GM03348 (cell line): ENCODE results near the gene ENPP3.
"Not testable (repeated sequence)": the region's sequence is repeated elsewhere in the genome, so short reads cannot be mapped to it uniquely, and the experiment has no call there.

Source experiments
- DNase-seq: peaks from one replicate; pipeline ENCODE4 v3.0.0; 2012; ENCODE audit warnings: low spot score

Gene ENPP3

DNA sequence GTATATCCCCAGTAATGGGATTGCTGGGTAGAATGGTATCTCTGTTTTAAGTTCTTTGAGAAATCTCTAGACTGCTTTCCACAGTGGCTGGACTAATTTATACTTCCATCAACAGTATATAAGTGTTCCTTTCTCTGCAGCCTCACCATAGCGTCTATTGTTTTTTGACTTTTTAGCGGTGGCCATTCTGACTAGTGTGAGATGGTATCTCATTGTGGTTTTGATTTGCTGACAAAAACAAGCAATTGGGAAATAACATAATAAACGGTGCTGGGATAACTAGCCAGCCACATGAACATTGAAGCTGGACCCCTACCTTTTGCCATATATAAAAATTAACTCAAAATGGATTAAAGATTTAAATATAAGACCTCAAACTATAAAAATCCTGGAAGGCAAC is 49.9 kb downstream of the ENPP3 start:
- no peak for DNase-seq

DNA sequence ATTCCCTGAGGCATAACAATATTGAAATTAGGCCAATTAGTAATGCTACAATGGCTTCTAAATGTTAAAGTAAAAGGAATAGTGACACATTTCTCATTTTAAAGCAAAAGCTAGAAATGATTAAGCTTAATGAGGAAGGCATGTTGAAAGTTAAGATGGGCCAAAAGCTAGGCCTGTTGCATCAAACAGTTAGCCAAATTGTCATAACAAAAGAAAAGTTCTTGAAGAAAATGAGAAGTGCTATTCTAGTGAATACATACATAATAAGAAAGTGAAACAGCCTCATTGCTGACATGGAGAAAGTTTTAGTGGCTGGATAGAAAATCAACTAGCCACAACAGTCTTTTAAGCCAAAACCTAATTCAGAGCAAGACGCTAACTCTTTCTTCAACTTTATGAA is 51.2 kb downstream of the ENPP3 start:
- DNase-seq: no peak

DNA sequence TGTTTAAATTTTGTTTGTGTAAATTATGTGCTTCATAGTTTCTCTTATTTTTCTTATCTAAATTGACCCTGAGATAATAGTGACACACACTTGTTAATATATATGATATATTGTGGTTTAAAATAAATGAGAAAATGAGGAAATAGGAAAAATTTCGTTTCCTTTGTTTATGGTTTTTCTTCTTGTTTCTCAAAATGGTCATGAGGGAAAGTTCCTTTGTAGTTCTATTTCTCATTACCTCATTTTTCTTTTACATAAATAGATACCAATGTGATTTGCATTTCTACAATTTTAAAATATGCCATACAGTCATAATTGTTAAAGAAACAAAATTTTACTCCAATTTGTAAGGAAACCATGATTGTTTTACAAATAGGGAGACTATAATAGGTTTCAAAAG is 54.9 kb downstream of the ENPP3 start:
- no peak for DNase-seq

DNA sequence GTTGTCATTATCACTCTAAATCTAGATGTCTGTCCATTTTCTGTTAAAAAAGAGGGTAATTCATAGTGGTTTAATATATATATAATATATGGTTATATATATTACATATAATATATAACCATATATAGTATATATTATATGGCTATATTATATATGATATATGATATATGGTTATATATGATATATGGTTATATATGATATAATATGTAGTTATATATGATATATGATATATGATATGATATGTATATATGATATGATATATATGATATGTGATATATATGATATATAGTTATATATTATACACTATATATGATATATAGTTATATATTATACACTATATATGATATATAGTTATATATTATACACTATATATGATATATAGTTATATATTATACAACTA is 55.5 kb downstream of the ENPP3 start:
- DNase-seq: no peak

DNA sequence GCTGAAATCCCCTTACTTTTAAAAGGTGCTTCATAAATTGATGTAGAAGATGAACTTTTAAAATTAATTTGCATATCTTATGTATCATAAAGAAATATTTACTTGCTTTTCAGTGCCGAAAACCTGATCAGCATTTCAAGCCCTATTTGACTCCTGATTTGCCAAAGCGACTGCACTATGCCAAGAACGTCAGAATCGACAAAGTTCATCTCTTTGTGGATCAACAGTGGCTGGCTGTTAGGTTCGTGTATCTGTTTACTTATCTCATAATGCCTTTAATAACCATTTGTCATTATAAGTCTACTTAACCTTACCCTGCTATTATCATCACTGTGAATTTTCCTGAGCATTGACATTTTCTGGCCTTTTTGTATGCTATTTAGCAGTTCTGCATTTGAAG is 56.3 kb downstream of the ENPP3 start:
- DNase-seq: no peak

DNA sequence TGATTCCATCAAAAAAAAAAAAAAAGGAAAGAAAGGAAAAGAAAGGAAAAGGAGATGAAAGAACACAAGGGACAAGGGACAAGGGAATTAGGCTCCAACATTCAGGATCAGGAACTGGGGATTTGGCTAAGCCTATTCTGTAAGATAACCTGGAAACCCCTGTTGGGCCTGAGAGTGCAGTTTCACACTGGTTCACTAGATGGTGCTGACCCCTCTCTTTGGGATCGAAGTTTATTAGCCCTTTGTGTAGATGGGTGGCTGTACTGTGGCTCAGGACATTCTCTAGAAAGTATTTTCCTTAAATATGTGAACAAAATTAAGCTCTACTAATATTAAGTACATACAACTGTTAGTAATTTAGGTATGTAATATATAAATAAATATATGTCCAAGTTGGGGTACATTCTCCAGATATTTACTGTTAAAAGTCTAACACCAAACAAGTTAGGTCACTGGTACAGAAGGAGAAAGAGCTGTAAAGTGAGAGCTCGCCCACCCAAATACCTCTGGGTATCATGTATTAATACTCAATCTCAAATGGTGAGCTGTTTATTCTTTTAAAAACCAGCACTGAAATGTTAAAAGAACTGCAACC is 57.8 kb downstream of the ENPP3 start:
- peak; percentile 86 for DNase-seq

DNA sequence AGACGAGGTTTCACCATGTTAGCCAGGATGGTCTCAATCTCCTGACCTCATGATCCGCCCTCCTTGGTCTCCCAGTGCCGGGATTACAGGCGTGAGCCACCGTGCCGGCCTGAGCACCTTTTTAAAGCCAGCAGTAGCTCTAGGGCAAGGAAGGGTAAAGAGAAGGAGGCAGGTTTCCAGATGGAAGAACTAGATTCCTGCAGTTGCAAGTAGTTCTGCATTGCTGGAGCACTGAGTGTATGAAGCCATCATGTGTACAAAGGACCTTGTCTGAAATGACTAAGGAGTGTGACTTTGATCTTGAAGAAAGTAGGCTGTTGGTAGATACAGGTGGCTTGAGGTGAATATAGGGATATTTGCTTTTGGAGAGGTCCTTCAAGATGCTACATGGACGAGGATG is 59.9 kb downstream of the ENPP3 start:
- DNase-seq: no peak

DNA sequence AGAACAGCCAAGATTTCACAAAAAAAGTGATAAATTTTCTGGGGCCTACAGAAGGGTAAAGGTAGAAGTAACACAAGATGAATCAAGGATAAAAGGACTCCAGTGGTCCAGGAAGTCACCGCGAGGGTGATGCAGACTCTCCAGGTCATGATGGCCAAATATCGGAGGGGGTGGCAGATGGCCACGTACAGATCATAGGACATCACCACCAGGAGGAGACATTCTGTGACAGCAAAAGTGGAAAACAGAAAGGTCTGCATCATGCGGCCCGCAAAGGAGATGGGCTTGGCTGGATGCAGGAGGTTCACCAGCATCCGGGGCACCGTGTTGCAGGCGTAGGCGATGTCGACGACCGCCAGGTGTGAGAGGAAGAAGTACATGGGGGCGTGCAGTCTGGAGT is 63.7 kb downstream of the ENPP3 start:
- not testable (repeated sequence) for DNase-seq

DNA sequence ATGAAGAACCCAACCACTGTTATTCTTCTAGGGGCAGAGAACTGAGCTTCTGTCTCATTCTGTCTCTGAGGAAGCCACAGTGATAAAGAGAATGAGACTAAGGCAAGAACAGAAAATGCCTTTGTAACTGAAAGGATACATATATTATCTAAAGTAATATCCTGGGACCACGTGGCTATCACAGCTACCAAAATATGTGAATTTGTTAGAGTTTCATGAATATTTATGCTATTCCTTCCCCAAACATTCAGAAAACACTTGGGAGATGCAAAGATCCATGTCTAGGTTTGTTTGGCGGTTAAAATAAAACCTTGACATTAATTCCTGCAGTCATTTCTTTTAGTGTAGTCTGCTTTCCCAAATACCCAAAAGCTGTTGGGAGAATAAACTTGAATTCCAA is 66.8 kb downstream of the ENPP3 start:
- not testable (repeated sequence) for DNase-seq

DNA sequence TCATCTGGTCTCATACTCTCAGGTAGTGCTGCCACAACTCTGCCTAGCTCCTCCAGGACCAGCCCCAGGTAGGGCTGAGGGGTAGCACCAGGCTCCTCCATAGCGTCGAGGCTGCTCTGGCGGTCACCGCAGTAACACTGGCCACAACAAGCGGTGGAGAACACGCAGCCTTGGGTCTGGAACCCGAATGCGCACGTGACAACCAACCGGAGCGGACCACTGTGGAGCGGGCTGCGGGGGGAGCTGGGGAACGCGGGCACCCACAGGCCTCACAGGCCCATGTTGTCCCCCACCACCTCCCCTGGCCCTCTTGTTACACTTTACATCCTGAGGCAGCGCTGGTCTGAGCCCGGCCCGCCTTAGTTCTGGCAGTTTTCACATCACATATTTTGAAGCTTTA is 73.8 kb downstream of the ENPP3 start, which contains the start of gene CTAGE9:
CTAGE9 (minus strand) TSS at position 101 of the 400 bp plus-strand sequence; CDS start at position 101, 0 bp downstream.
- not testable (repeated sequence) for DNase-seq

DNA sequence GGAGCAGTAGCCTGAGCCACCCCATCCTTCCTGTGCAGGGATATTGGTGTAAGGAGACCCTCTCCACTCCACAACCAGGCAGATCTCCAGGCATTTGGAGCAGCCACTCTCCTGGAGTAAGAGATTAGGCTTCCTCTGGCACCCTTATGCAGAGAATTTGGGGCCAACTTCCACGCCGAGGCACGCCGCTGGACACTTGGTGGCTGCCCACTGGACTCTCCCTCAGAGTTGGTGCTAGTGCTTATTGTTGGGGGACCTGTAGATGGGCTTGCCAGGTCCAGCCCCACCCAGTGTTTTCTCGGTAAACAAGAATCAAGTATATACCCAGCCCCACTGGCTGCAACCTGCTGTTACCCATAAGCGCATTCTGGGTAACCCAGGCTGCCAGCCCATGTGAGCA is 78.5 kb downstream of the ENPP3 start:
- DNase-seq: not testable (repeated sequence)

DNA sequence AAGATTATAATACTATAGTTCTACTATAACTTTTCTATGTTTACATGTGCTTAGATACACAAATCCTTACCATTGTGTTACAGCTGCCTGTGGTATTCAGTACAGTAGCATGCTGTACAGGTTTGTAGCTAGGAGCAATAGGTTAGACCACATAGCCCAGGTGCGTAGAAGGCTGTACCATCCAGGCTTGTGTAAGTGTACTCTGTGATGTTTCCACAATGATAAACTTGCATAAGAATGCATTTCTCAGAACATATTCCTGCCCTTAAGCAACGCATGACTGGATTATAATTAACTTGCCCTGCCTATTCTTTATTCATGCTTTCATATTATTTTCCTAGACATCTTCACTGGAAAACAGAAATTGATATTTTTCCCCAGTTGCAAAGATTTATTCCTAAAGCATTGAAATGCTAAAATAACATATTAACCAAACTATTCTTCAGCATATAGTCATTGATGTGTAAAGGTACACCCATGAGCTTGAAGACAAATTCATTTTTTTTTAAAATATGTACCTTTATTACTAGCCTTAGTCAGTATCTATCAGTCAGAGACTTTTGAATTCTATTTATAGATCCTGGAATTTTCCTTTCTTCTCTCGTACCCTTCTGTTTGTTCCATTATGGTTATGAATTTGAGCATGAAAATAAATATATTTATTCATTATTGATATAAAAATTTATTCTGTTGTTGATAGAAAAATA is 80.9 kb downstream of the ENPP3 start:
- DNase-seq: no peak

DNA sequence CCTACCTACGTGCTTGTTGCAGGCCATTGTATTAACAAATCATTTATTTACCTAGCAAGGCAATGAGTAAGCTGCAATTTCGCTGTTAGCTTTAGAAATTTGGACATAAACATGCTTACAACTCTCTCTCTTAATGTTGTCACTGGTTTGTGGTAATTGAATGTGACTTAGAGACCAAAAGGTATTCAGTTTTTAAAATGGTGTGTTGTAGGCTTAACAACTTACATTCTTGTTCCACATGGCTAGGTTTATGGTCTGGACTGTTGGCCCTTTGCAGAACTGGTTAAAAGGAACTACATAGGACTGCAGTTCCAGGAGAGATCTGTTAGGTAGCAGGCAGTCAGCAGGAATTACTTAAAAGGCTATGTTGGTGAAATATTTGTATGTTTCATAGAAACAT is 84.1 kb downstream of the ENPP3 start:
- DNase-seq: no peak

DNA sequence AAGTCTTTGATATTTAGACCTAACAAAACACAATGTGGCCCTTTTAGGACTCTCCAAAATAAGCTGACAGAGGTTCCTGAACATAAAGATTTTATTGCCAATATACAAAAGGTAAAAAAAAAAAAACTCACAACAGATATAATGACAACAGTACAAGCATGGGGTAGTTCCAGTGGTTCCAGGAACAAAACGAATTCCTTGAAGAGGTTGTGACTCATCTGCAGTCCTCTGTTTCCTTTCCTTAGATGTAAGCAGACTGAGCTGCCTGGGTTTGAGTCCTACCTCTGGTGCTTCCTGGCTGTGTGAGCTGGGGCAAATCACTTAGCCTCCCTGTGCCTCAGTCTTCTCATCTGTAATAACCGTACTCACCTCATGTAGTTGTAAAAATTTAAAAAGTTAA is 87.0 kb downstream of the ENPP3 start:
- DNase-seq: no peak

DNA sequence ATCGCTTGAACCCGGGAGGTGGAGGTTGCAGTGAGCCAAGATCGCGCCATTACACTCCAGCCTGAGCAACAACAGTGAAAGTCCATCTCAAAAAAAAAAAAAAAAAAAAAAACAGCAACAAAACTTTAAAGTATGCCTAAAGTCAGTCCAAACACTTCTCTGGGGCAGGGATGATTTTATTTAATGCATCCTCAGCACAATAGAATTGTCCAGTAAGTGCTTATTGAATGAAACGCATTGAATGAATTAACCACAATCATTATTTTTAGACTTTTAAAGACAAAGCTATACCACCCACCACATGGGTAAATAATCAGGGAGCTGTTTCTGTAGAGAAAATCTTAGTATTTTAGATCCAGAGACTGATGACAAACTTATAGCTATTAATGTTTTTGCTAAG is 90.4 kb downstream of the ENPP3 start:
- no peak for DNase-seq

DNA sequence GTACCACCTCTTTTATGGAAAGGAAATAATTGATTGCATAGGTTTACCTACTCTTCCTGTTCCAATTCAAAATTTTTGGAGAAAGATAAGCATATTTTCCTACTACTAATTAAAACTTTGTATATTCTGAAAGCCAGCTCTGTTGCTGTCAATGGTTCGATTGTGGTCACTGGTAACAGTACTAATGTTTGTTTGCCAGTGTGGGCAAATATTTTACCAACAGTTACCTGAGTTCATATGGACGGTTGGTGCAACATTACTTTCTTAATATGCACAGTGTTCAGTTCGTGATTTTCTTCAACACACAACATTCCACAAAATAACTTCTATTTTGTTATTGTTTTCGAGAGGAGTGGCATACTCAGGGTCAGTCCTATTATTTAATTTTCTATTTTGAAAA is 90.8 kb downstream of the ENPP3 start:
- no peak for DNase-seq

DNA sequence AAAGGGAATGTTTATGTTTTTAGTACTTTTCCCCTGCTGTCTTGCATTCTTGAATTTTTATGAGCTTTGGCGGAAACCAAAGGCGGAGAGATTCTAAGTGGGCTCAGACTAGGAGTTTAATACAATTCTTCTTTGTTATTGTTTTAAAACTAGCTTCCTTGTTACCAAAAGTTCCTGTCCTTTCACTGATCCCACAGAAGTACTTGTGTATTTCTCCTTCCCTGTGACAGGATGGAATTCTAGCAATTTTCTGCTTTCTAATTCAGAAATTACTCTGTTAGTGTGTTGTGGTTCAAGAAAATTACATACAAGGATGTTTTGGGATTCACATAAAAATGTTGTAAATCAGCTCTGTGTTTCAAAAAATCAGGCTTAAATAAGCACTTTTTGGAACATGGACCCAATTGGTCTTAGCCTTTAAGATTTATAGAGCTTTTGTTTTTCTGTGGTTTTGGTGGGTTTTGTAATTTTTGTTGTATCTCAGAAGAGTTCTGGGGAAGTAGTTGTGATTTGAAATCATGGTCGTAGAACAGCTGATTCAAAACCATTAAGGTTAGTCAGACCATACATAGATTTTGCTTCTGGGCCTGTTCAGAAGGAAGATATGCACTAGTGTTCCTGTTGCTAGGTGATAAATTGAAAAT is 91.3 kb downstream of the ENPP3 start:
- DNase-seq: peak; percentile 16

DNA sequence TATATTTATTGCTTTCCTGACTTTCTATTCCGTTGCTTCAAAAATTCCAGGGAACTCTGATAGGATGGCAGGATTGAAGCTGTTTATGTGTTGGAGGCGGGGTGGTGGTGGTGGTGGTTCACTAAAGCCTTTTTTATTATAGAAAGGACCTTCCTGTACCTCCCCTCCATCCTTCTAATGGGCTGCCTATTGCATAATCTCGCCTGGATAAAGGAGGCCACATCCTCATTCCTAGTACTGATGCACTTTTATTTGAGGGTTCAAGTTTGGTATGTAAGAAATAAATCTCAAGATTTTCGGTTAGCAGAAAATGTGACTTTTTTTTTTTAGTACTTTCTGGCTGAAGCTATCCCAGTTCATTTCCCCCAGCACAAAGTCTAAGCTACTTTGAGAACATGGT is 92.4 kb downstream of the ENPP3 start:
- peak; percentile 31 for DNase-seq

DNA sequence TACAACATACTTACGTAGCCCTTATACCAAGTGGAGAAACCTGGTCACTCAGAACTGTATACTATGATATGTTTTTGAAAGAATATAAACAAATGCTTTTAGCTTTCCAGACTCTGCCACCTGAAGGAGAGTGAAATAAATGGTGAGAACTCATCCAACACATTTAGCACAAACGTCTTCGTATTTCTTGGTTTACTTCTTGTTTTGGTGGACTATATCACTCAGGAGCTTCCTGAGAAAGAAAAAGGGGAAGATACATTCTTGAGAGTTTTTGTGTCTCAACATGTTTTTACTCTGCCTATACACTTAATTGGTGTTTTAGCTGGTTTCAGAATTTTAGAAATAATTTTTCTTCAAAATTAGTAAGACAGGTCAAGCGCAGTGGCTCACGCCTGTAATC is 93.2 kb downstream of the ENPP3 start:
- no peak for DNase-seq

DNA sequence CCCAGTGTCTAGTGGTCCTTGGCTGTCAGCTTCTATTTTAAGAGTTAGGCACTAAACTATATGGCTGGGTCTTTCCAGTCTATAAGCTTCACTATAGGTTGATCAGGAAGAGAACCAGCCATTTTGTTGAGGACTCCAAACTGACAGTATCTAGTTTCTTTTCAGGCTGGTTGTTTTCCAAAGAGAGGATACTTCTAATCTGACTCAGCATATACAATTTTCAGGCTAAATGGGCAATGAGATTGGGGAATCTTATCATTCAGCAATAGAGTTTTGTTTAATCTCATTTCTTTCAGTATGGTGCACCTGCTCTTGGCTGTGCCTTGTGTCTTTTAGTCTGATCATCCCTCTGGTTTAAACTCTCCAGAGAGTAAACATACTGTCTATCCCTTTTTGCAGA is 94.1 kb downstream of the ENPP3 start:
- DNase-seq: no peak

DNA sequence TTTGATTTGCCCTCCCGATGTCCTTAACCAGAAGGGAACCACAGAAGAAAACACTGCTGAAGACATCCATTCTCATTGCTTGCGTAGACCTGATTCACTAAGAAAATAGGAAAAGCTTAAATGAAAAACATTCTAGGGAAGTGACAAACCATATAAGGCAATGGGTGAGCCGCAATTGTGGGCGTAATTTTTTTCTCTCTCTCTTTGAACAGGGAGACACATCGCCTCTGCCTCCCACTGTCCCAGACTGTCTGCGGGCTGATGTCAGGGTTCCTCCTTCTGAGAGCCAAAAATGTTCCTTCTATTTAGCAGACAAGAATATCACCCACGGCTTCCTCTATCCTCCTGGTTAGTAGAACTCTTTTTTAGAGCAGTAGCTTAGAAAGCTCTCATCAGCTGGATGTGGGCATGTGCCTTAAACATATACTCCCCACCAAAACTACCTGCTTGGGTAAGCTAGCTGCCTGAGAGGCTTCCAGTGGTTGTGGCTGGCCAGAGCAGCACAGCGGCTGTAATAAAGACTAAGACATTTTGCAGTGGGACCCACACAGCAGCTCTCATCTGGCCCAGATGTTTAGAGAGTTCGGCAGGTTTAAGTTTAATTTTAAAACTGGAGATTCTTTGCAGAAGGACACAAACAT is 96.4 kb downstream of the ENPP3 start:
- peak; percentile 78 for DNase-seq

DNA sequence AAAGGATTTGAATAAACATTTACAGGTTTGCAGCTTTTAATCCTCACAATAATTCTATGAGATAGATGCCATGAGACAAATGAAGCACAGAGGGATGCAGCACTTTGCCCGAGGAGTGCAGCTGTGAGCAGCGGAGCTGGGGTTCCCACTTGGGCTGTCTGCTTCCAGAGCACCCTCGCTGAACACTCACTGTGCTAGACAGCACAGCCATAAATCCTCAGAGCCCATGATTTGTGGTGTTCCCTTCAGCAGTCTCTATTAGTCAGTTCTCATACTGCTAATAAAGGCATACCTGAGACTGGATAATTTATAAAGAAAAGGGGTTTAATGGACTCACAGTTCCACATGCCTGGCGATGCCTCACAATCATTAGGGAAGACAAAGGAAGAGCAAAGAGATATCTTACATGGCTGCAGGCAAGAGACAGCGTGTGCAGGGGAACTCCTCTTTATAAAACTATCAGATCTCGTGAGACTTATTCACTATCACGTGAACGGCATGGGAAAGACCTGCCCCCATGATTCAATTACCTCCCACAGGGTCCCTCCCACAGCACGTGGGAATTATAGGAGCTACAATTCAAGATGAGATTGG is 99.0 kb downstream of the ENPP3 start:
- no peak for DNase-seq

DNA sequence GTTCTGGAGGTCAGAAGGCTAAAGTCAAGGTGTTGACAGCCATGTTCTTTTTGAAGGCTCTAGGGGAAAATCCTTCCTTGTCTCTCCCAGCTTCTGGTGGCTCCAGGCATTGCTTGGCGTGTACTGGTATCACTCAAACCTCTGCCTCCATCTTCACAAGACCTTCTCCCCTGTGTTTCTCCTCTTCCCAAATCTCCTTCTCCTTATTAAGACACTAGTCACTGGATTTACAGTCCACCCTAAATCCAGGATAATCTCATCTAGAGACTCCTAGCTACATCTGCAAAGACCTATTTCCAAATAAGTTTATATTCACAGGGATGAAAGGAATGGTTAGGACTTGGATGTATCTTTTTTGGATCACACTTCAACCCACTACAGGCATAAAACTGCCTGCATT is 99.7 kb downstream of the ENPP3 start:
- DNase-seq: no peak
